ENCODE data around the gene RABL6. TPM values are rescaled to one million over a fixed set of nuclear protein-coding genes. Genes with fewer than 3 reads are reported as not detected.
"Not testable (repeated sequence)": the region's sequence is repeated elsewhere in the genome, so short reads cannot be mapped to it uniquely, and the experiment has no call there.

Gene RABL6
- total RNA-seq, 1 donor from 2014 or later: 66.4 TPM

DNA sequence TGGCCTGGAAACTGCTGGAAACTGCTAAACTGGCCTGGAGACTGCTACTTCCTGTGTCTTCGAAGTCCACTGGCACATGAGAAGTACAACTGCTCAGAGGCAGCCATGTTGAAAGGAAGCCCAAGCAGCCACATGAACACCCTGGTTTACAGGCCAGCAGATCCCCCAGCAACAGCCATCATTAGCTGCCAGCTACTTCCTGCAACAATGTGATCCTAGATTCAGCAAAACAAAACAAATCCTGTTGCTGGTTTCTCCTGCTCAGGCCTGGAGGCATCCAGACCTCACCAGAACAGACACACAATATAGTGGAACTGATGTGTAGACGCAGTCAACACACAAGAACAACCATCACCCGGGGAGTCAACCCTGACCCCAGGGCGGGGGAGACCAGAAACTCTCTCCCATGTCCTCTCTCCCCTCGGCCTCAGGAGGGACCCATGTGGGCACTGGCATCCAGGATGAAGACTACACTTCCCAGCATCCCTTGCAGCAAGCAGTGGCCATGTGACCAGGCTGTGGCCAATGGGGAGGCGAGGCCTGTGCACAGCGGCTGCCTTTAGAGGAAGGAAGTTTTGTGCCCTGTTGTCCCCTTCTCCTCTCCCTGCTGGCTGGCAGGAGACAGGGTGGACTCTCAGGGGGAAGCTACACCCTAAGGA, 34.2 kb upstream of the RABL6 start:
- no peak for DNase-seq (ENCODE audit: low spot score)
- intact Hi-C loops (cut with DNase I): no loop called here

GRCh38 chr9:136774416-136775045, 33.2 kb upstream of the RABL6 start:
- DNase-seq (ENCODE audit: low spot score): no peak
- intact Hi-C loops (cut with DNase I): no loop called here

DNA sequence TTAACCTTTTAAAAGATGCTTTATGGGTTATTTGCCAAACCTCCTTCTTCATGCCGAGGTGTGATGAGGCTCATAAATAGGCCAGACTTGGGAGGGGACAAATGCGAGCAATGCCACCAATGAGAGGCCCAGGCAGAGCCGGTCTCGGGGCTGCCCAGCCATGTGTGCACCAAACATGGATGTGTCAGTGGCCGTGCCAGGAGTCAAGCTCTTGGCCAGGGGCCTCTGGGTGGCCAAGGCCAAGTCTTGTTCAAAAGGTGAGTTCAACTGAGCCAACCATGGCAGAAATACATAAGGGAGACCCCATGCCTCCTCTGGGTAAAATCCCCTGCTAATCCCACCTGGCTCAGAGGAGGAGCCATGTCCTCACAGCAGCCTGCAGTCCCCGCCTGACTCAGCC, 32.6 kb upstream of the RABL6 start:
- intact Hi-C loops (cut with DNase I): no loop called here
- DNase-seq (ENCODE audit: low spot score): no peak

DNA sequence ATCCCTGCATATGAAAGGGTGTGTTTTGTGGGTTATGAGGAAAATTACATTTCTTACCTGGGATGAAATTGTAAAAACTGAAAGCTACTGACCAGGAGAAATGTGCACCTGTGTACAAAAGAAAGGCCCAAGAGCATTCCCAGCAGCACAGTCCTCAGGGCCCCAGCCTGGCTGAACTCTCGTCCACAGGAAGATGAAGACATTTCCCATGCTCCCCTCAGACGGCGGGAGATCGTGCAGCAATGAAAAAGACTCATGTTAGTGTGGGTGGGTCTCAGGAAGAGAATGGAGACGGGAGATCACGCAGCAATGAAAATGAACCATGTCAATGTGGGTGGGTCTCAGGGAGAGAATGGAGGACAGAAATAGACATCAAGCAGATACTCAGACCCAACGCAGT, 30.8 kb upstream of the RABL6 start:
- DNase-seq (ENCODE audit: low spot score): no peak
- intact Hi-C loops (cut with DNase I): no loop called here

DNA sequence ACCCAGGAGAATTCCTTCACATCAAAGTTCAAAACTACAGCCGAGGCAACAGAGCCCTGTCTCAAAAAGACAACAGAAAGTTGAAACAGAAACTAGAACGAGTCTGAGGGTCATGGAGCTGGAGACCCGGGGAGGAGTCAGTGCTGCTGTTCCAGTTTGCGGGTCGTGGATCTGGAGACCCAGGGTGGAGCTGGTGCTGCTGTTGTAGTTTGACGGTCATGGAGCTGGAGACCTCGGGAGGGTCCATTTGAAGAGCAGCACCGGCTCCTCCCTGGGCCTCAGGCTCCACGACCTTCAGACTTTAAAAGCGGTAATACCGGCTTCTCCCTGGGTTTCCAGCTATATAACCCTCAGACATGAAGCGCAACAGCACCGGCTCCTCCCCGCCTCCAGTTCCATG, 30.4 kb upstream of the RABL6 start:
- intact Hi-C loops (cut with DNase I): no loop called here
- DNase-seq (ENCODE audit: low spot score): no peak

DNA sequence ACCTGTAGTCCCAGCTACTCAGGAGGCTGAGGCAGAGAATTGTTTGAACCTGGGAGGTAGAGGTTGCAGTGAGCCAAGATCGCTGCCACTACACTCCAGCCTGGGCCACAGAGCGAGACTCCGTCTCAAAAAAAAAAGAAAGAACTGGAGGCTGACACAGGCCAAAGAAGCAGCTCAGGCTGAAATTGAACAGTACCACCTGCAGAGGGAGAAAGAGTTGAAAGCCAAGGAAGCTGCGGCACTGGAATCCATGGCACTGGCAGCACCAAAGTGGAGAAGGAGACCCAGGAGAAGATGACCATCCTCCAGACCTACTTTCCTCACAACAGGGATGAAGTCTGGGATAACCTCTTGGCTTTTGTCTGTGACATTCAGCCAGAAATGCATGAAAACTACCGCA, 27.9 kb upstream of the RABL6 start:
- DNase-seq (ENCODE audit: low spot score): no peak
- intact Hi-C loops (cut with DNase I): loop anchor here (10.0 kb wide), 1 partner anchor 285 kb away; no protein-coding TSS in a partner anchor

DNA sequence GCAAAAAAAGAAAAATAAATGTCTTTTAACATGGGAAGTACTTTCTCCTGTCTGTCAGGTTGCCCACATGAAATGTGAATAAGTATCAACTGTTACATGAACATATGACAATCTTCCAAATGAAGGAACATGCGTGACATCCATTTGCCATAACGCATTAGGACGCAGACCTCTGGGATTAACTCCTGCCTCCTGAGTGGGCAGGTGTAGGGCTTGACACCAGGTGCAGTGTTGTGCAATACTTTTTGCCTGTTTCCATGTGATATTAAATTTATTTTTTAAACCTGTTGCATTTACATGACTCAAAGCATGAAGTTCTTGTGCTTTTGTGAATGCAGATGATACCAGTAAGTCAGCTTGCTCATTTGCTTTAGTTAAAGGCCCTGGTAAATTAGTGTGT, 25.3 kb upstream of the RABL6 start:
- intact Hi-C loops (cut with DNase I): loop anchor here (10.0 kb wide), 1 partner anchor 282 kb away; no protein-coding TSS in a partner anchor
- no peak for DNase-seq (ENCODE audit: low spot score)

GRCh38 chr9:136784249-136784996, 23.3 kb upstream of the RABL6 start:
- intact Hi-C loops (cut with DNase I): loop anchor here (10.0 kb wide), 1 partner anchor 280 kb away; no protein-coding TSS in a partner anchor
- no peak for DNase-seq (ENCODE audit: low spot score)

- no peak for DNase-seq (ENCODE audit: low spot score)
- intact Hi-C loops (cut with DNase I): loop anchor here (10.0 kb wide), 1 partner anchor 280 kb away; no protein-coding TSS in a partner anchor
Measured at GRCh38 chr9:136784997-136785361, 22.8 kb upstream of the RABL6 start.

DNA sequence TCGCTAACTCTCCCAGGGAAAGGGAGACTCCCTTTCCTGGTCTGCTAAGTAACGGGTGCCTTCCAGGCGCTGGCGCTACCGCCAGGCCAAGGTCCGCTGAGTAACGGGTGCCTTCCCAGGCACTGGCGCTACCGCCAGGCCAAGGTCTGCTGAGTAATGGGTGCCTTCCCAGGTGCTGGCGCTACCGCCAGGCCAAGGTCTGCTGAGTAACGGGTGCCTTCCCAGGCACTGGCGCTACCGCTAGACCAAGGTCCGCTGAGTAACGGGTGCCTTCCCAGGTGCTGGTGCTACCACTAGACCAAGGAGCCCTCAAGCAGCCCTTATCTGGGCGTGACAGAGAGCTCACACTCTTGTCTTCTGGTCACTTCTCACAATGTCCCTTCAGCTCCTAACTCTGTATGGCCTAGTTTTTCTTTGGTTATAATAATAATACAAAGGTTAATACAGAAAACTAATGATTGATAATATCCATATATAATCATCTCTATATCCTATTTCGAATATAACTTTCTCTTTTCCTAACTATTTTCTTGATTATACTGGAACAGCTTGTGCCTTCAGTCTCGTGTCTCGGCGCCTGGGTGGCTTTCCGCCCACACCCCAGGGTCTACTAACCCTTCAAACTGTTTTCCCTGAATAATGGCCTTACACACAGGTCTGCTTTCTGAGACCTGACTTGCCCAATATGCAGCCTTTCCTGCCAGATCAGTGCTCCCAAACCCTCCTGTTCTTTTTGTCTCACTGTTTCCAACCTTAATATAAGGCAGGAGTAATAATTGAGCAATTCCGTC, 22.0 kb upstream of the RABL6 start:
- not testable (repeated sequence) for DNase-seq (ENCODE audit: low spot score)
- intact Hi-C loops (cut with DNase I): loop anchor here (2.0 to 10.0 kb wide), 2 partner anchors 243 to 279 kb away; partner anchors contain the start of gene ABCA2

DNA sequence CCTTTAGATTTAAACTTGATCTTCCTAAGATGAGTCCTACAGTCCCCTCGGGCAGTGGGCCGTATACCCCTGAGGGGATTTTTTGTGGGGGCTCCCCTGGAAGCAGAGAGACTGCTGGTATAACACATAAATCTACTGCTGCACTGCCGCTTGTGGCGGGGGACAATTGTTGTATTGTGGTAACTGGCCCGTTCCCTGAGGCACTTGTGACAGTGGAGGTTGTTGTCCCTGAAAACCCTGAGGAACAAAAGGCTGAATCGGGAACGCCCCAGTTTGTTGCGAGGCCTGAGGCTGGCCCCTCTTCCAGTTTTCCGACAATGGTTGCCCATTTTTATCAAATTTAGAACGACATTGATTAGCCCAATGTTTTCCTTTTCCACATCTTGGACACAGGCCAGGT, 21.3 kb upstream of the RABL6 start:
- no peak for DNase-seq (ENCODE audit: low spot score)
- intact Hi-C loops (cut with DNase I): loop anchor here (2.0 to 10.0 kb wide), 2 partner anchors 242 to 278 kb away; partner anchors contain the start of gene ABCA2

DNA sequence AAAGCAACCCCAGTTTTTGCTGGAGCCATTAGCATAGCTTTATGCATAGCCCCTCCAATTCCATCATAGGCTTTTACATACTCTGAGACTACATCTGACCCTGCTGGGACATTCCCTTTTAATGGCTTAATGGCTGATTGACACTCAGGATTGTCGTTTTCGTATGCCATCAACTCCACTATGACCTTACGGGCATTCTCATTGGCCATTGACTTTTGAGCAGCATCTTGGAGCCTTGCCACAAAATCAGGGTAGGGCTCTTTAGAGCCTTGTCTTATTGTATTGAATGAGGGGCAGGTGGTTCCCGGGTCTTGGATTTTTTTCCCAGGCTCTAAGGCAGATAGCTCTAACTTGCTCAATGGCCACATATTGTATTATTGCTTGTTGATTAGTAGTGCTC, 20.8 kb upstream of the RABL6 start:
- intact Hi-C loops (cut with DNase I): loop anchor here (2.0 to 10.0 kb wide), 2 partner anchors 242 to 278 kb away; partner anchors contain the start of gene ABCA2
- DNase-seq (ENCODE audit: low spot score): not testable (repeated sequence)

DNA sequence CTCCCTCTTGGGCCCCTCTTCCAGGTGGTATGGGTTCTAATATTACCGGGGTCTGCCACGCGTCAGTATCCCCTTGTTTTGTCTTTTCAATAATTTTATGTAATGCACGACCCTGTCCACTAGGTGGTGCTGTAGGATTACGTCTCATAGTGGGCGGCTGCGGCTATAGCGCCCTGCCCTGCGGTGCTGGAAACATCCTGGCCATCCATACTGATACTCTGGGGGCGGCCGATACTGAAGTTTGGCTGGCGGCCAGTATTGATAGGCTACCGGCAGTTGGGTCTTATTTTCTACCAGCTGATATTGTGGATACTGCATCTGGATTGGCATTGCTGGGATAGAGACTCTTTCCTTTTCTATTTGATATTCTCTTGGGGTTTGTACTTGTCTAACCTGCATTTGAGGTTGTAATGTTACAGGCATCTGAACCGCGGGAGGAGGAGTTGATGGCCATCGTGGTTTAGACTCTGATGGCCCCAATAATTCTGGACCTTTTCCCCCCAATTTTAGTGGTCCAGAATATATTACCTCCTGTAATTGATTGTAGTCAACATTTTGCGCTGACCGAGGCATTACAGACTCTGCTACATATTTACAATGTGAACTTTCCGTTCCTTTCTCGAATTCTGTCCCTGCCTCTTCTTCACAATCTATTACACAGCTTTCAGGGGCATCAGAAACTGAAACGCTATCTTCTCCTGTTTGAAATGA, 19.9 kb upstream of the RABL6 start:
- DNase-seq (ENCODE audit: low spot score): no peak
- intact Hi-C loops (cut with DNase I): loop anchor here (2.0 to 10.0 kb wide), 2 partner anchors 241 to 277 kb away; partner anchors contain the start of gene ABCA2

- DNase-seq (ENCODE audit: low spot score): not testable (repeated sequence)
- intact Hi-C loops (cut with DNase I): loop anchor here (10.0 kb wide), 1 partner anchor 276 kb away; no protein-coding TSS in a partner anchor
Measured at GRCh38 chr9:136788644-136789522, 18.9 kb upstream of the RABL6 start.

DNA sequence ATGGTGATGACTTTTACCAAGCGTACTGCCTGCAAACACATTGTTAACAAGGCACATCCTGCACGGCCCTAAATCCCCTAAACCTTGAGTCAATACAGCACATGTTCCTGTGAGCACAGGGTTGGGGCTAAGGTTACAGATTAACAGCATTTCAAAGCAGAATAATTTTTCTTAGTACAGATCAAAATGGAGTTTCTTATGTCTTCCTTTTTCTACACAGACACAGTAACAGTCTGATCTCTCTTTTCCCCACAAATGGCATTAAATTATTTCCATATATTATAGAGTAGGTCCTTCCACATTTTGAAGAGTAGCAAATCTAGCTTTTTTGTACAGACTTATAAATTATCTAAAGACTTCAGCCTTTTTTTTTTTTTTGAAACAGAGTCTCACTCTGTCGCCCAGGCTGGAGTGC, 18.2 kb upstream of the RABL6 start:
- intact Hi-C loops (cut with DNase I): loop anchor here (10.0 kb wide), 1 partner anchor 275 kb away; no protein-coding TSS in a partner anchor
- no peak for DNase-seq (ENCODE audit: low spot score)

DNA sequence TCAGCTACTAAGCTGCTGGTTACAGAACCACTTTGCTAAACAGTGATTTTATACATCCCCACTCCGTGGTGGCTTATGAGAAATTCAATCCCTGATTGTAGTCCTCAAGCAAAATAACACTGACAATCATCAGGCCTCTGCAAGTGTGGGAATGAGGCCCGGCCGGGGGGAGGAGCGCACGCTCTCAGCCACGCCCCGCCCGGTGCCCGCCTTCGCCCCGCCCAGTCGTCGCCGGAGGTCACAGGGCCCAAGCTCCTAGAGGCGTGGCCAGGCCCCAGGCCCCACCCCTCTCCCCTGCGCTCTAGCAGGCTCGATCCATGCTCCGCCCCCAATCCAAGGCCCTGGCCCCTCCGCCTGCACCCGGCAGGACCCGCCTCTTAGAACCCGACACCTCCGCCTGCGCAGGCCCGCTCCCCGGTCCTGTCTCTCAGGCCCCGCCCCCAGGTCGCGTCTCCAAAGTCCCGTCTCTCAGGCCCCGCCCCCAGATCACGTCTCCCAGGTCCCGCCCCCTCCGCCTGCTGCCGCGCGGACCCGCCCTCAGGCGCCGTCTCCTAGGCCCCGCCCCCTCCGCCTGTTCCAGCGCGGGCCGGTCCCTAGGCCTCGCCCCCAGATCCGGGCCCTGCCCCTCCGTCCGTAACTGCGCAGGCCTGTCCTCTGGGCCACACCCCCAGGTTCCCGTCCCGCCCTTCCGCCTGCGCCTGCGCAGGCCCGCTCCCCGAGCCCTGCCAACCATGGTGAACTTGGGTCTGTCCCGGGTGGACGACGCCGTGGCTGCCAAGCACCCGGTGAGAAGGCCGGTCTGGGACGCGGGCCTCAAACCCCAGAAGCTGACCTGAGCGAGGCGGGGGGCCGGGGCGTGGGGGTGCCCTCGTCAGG, 16.9 kb upstream of the RABL6 start, which contains the start of gene TMEM141:
TSS of gene TMEM141 (plus strand) at position 705 of the 876 bp plus-strand sequence. CDS start at position 732, 27 bp downstream.
- peak; percentile 100 for DNase-seq (ENCODE audit: low spot score)
- intact Hi-C loops (cut with DNase I): loop anchor here (1.0 to 5.0 kb wide), 3 partner anchors 16 to 154 kb away; partner anchors contain the start of genes C8G, FBXW5, PHPT1 and RABL6
